ENCODE measurements around the gene CPZ. TPM values are rescaled to one million over a fixed set of nuclear protein-coding genes. Genes with fewer than 3 reads are reported as not detected.

CPZ gene
- total RNA-seq, 1 donor from 2014 or later, result not detected

DNA sequence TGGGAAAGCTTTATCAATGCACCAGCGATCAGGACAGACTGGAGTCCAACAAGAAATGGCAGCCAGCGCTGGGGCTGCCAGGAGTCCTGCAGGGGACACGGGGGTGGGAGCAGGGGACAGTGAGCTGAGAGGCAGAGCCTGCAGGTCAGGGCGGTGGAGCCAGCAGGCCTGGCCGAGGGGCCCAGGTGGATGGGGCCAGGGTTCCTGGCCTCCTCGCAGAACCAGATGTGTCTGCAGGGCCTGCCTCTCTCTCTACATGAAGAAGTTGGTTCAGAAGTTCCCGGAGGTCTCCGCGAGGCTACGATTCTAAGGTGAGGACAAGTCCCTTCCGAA, 63.6 kb downstream of the CPZ start:
- Mint-ChIP-seq H3K4me3 (no peak overlapping the region), H3K9me3 (peaks cover 2% of the 10 kb centered on the region), H3K4me1 (no peaks in the 10 kb centered on the region), H3K27me3 (ENCODE audit: low read depth) (peaks cover 23% of the 10 kb centered on the region), H3K27ac (ENCODE audit: unreplicated experiment) (no peak overlapping the region), H3K36me3 (ENCODE audit: low read depth) (no peaks in the 10 kb centered on the region)
- DNase-seq (ENCODE audit: low read depth, low spot score), result no peak
- no peak for TF ChIP-seq CTCF (conservative IDR thresholded peaks at IDR 0.05)

DNA sequence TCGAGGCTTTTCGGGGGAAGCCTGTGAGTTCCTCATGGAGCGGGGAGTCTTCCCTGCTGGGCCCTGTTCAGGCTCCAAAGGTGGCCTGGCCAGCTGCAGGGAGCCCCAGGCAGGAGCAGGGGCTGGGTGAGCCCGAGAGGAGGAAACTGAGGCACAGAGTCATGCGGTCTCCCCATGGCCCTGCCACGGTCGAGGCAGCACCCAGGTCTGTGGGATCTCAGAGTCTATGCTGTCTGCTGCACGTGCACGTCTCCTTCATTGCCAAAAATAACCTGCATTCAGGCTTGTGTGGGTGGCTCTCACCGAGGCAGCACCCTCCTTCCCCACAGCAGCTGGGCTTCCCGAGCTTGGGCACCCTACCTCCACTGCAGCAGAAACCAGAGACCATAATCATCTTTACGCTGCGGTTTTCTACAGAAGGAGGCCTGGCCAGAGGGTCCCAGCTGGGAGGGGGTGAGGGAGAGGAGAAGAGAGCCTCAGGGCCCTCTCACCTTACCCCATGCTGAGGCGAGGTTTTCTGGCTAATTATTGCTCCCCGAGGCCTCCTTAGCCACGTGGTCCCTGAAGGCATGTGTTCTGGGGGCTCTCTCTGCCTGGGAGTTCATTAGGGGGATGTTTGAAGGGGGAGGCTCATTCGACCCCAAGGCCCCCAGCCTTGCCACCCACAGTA, 64.3 kb downstream of the CPZ start:
- peaks cover 2% of the 10 kb centered on the region for H3K9me3 Mint-ChIP-seq
- no peak for DNase-seq (ENCODE audit: low read depth, low spot score)
- H3K27me3 Mint-ChIP-seq (ENCODE audit: low read depth), result peaks cover 29% of the 10 kb centered on the region

DNA sequence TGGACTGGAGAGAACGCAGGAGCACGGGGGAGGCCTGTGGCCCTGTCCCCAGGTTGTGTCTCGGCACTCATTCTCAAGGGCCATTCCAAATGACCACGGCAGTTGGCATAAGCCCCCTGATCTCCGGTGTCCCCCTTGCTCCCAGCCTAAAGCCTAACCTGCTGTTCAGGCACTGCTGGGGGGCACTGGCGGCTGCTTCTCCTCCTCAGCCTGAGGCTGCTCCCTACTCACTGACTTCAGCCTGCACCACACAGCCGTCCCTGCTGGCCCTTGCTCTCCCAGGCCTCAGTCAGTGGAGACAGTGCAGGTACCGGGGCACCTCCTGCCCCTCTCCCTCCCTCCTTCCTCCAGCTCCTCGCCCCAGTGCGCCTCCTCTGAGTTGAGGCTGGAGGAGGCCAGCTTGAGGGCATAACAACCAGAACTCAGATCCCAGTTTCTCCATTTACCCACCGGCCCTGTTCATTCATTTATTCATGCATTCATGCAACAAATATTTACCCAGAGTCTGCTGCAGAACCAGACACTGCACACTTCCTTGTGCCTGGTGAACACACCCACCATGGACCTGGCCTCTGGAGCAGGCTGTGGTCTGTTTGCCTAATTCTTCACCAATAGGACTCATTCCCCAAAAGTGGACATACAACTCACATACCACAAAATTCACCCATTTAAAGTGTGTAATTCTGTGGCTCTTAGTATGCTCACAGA, 65.0 kb downstream of the CPZ start:
- Mint-ChIP-seq H3K27me3 (ENCODE audit: low read depth) (peaks cover 35% of the 10 kb centered on the region), H3K27ac (ENCODE audit: unreplicated experiment) (no peak overlapping the region)
- DNase-seq (ENCODE audit: low read depth, low spot score), result no peak

More for the DNA sequence above, 64.3 kb downstream of the CPZ start:
- Mint-ChIP-seq H3K27ac (ENCODE audit: unreplicated experiment) (no peak overlapping the region), H3K36me3 (ENCODE audit: low read depth) (no peaks in the 10 kb centered on the region), H3K4me1 (no peaks in the 10 kb centered on the region), H3K4me3 (no peak overlapping the region)
- no peak for TF ChIP-seq CTCF (conservative IDR thresholded peaks at IDR 0.05)

DNA sequence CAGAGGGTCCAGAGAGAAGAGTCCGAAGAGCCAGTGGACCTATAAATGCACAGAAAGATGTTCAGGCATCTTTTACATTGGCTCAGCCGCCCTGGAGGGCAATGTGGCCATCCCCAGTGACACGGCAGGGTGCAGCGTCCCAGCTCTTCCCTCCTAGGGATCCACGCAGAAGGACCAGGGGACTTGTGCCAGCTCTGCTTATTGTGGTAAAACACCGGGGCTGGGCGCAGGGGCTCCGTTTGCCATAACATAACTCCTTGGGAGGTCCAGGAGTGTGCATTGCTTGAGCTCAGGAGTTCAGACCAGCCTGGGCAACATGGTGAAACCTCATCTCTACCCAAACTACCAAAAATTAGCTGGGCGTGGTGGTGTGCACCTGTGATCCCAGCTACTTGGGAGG, 70.2 kb downstream of the CPZ start:
- TF ChIP-seq CTCF (conservative IDR thresholded peaks at IDR 0.05), result no peak
- Mint-ChIP-seq H3K4me1 (no peaks in the 10 kb centered on the region), H3K27ac (ENCODE audit: unreplicated experiment) (no peak overlapping the region), H3K9me3 (no peaks in the 10 kb centered on the region), H3K36me3 (ENCODE audit: low read depth) (no peaks in the 10 kb centered on the region), H3K27me3 (ENCODE audit: low read depth) (peaks cover 64% of the 10 kb centered on the region), H3K4me3 (no peak overlapping the region)
- DNase-seq (ENCODE audit: low read depth, low spot score), result no peak

More for the DNA sequence above, 65.0 kb downstream of the CPZ start:
- Mint-ChIP-seq H3K36me3 (ENCODE audit: low read depth) (no peaks in the 10 kb centered on the region), H3K4me1 (no peaks in the 10 kb centered on the region), H3K4me3 (no peak overlapping the region), H3K9me3 (peaks cover 2% of the 10 kb centered on the region)
- no peak for TF ChIP-seq CTCF (conservative IDR thresholded peaks at IDR 0.05)

GRCh38 chr4:8664031-8664805, 71.7 kb downstream of the CPZ start:
- no peaks in the 10 kb centered on the region for H3K9me3 Mint-ChIP-seq
- no peak for DNase-seq (ENCODE audit: low read depth, low spot score)
- H3K36me3 Mint-ChIP-seq (ENCODE audit: low read depth), result no peaks in the 10 kb centered on the region
- H3K4me3 Mint-ChIP-seq, result no peak overlapping the region
- H3K4me1 Mint-ChIP-seq, result no peaks in the 10 kb centered on the region
- TF ChIP-seq CTCF (conservative IDR thresholded peaks at IDR 0.05), result no peak
- H3K27me3 Mint-ChIP-seq (ENCODE audit: low read depth), result peaks cover 71% of the 10 kb centered on the region
- H3K27ac Mint-ChIP-seq (ENCODE audit: unreplicated experiment), result no peak overlapping the region
